HCT116 (cell line): ENCODE data around the gene PIEZO2.

Experiments used
- CEBPB ChIP-seq: IDR thresholded peaks from 2 replicates; pipeline ENCODE4 v1.6.1; 2012; ENCODE audit warnings: low read depth
- EGR1 ChIP-seq: IDR thresholded peaks from 2 replicates; pipeline ENCODE4 v1.6.1; 2012; ENCODE audit warnings: low read depth
- EZH2 ChIP-seq: fragments of 200-600 bp; sonication (generic); IDR thresholded peaks from 2 replicates; pipeline ENCODE4 v1.6.1; 2017; ENCODE audit warnings: antibody characterized with exemption, mixed run types
- POLR2A ChIP-seq: IDR thresholded peaks from 2 replicates; pipeline ENCODE4 v1.7.0; 2011; ENCODE audit warnings: borderline replicate concordance; ENCODE audit not compliant: insufficient read depth, insufficient read length; ENCODE audit errors: extremely low read depth
- POLR2AphosphoS5 ChIP-seq: IDR thresholded peaks from 2 replicates; pipeline ENCODE4 v1.6.1; 2011; ENCODE audit warnings: mild to moderate bottlenecking, low read depth, low read length, moderate library complexity
- SRF ChIP-seq: IDR thresholded peaks from 2 replicates; pipeline ENCODE4 v1.6.1; 2012; ENCODE audit warnings: low read depth
- TF ChIP-seq, protein P1 (sequence below): IDR thresholded peaks from 2 replicates; pipeline ENCODE4 v1.6.1; 2012
- TF ChIP-seq, protein P2 (sequence below), 3 experiments: fragments of 200-600 bp in 1 of 3; sonication (generic) in 1 of 3; IDR thresholded peaks in 2 of 3; conservative IDR thresholded peaks in 1 of 3; 2 replicates each; pipeline ENCODE4 v1.5.1; 2012 to 2017; ENCODE audit warnings: low read depth in 2 of 3, low read length in 2 of 3, antibody characterized with exemption in 1 of 3, borderline replicate concordance in 1 of 3, control low read depth in 1 of 3, mild to moderate bottlenecking in 1 of 3, mixed read lengths in 1 of 3, mixed run types in 1 of 3, moderate library complexity in 1 of 3; ENCODE audit not compliant: insufficient read depth in 1 of 3
- TF ChIP-seq, protein P3 (sequence below): IDR thresholded peaks from 2 replicates; pipeline ENCODE4 v1.6.1; 2012; ENCODE audit warnings: low read depth

DNA sequence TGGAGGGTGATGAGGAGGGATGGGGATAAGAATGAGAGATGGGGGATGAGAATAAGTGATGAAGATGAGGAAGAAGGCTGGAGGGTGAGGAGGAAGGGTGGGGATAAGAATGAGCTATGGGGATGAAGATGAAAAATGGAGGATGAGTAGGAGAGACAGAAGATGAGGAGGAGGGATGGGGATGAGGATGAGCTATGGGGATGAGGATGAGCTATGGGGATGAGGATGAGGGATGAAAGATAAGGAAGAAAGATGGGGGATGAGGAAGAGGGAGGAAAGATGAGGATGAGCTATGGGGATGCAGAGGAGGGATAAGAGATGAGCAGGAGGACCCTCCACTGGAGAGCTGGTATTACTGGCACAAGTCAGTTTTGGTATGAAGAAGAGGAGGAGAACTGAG is 392.0 kb downstream of the PIEZO2 start:
- TF ChIP-seq POLR2A (no peak), POLR2AphosphoS5 (no peak), EZH2 (no peak), CEBPB (no peak), EGR1 (no peak), SRF (no peak)
- TF ChIP-seq, protein P1, sequence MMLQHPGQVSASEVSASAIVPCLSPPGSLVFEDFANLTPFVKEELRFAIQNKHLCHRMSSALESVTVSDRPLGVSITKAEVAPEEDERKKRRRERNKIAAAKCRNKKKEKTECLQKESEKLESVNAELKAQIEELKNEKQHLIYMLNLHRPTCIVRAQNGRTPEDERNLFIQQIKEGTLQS: no peak
- TF ChIP-seq, protein P2, sequence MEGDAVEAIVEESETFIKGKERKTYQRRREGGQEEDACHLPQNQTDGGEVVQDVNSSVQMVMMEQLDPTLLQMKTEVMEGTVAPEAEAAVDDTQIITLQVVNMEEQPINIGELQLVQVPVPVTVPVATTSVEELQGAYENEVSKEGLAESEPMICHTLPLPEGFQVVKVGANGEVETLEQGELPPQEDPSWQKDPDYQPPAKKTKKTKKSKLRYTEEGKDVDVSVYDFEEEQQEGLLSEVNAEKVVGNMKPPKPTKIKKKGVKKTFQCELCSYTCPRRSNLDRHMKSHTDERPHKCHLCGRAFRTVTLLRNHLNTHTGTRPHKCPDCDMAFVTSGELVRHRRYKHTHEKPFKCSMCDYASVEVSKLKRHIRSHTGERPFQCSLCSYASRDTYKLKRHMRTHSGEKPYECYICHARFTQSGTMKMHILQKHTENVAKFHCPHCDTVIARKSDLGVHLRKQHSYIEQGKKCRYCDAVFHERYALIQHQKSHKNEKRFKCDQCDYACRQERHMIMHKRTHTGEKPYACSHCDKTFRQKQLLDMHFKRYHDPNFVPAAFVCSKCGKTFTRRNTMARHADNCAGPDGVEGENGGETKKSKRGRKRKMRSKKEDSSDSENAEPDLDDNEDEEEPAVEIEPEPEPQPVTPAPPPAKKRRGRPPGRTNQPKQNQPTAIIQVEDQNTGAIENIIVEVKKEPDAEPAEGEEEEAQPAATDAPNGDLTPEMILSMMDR (IDR thresholded peaks at IDR 0.05 in 2 of 3, conservative IDR thresholded peaks at IDR 0.05 in 1 of 3; ENCODE audit: borderline replicate concordance in 1 of 3, insufficient read depth in 1 of 3, low read depth in 2 of 3, low read length in 2 of 3): no peak
- TF ChIP-seq, protein P3, sequence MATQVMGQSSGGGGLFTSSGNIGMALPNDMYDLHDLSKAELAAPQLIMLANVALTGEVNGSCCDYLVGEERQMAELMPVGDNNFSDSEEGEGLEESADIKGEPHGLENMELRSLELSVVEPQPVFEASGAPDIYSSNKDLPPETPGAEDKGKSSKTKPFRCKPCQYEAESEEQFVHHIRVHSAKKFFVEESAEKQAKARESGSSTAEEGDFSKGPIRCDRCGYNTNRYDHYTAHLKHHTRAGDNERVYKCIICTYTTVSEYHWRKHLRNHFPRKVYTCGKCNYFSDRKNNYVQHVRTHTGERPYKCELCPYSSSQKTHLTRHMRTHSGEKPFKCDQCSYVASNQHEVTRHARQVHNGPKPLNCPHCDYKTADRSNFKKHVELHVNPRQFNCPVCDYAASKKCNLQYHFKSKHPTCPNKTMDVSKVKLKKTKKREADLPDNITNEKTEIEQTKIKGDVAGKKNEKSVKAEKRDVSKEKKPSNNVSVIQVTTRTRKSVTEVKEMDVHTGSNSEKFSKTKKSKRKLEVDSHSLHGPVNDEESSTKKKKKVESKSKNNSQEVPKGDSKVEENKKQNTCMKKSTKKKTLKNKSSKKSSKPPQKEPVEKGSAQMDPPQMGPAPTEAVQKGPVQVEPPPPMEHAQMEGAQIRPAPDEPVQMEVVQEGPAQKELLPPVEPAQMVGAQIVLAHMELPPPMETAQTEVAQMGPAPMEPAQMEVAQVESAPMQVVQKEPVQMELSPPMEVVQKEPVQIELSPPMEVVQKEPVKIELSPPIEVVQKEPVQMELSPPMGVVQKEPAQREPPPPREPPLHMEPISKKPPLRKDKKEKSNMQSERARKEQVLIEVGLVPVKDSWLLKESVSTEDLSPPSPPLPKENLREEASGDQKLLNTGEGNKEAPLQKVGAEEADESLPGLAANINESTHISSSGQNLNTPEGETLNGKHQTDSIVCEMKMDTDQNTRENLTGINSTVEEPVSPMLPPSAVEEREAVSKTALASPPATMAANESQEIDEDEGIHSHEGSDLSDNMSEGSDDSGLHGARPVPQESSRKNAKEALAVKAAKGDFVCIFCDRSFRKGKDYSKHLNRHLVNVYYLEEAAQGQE: no peak
